HCT116 (cell line): ENCODE data around the gene TAS2R41.
"Not testable (repeated sequence)": the region's sequence is repeated elsewhere in the genome, so short reads cannot be mapped to it uniquely, and the experiment has no call there.

Experiments
- CBX3 ChIP-seq: IDR thresholded peaks from 2 replicates; pipeline ENCODE4 v1.6.1; 2012; ENCODE audit warnings: low read depth
- CEBPB ChIP-seq: IDR thresholded peaks from 2 replicates; pipeline ENCODE4 v1.6.1; 2012; ENCODE audit warnings: low read depth
- CTCF ChIP-seq, 3 experiments: fragments of 200-600 bp in 1 of 3; sonication (generic) in 1 of 3; IDR thresholded peaks in 2 of 3; conservative IDR thresholded peaks in 1 of 3; 2 replicates each; pipeline ENCODE4 v1.5.1; 2012 to 2017; ENCODE audit warnings: low read depth in 2 of 3, low read length in 2 of 3, antibody characterized with exemption in 1 of 3, borderline replicate concordance in 1 of 3, control low read depth in 1 of 3, mild to moderate bottlenecking in 1 of 3, mixed read lengths in 1 of 3, mixed run types in 1 of 3, moderate library complexity in 1 of 3; ENCODE audit not compliant: insufficient read depth in 1 of 3
- EZH2 ChIP-seq: fragments of 200-600 bp; sonication (generic); IDR thresholded peaks from 2 replicates; pipeline ENCODE4 v1.6.1; 2017; ENCODE audit warnings: antibody characterized with exemption, mixed run types
- EZH2phosphoT487 ChIP-seq: fragments of 200-600 bp; IDR thresholded peaks from 2 replicates; pipeline ENCODE4 v1.6.1; 2018; ENCODE audit warnings: antibody characterized with exemption, borderline replicate concordance
- MAX ChIP-seq: IDR thresholded peaks from 2 replicates; pipeline ENCODE4 v1.6.1; 2012
- POLR2A ChIP-seq: IDR thresholded peaks from 2 replicates; pipeline ENCODE4 v1.7.0; 2011; ENCODE audit warnings: borderline replicate concordance; ENCODE audit not compliant: insufficient read depth, insufficient read length; ENCODE audit errors: extremely low read depth
- POLR2AphosphoS5 ChIP-seq: IDR thresholded peaks from 2 replicates; pipeline ENCODE4 v1.6.1; 2011; ENCODE audit warnings: mild to moderate bottlenecking, low read depth, low read length, moderate library complexity
- REST ChIP-seq: IDR thresholded peaks from 2 replicates; pipeline ENCODE4 v1.6.1; 2012; ENCODE audit warnings: low read depth

GRCh38 chr7:143522309-143522916 is 44.7 kb downstream of the TAS2R41 start:
- not testable (repeated sequence) for TF ChIP-seq CTCF (IDR thresholded peaks at IDR 0.05 in 2 of 3, conservative IDR thresholded peaks at IDR 0.05 in 1 of 3; ENCODE audit: borderline replicate concordance in 1 of 3, insufficient read depth in 1 of 3, low read depth in 2 of 3, low read length in 2 of 3); REST; EZH2; EZH2phosphoT487; CEBPB; CBX3; POLR2A; MAX; POLR2AphosphoS5
